A549 treated with Mapracorat at 1 μM for 4 hours (cell line): ENCODE measurements around the gene FER. TPM values are rescaled to one million over a fixed set of nuclear protein-coding genes. Genes with fewer than 3 reads are reported as not detected.

Experiments used
- total RNA-seq: library from RNA; stranded (reverse); fragments of 200-300 nt; extraction: Qiagen RNA extraction; gene quantifications from 5 replicates; pipeline ENCODE4 v1.2.3, GENCODE V29; 2022

The FER gene
- 4.2 to 6.7 TPM (median 5.0 TPM) in 5 replicates for total RNA-seq

GRCh38 chr5:108747774-108748400 lies at the start of gene FER:
Gene FER (plus strand): TSS chr5:108747897. CDS start chr5:108798183, 50,286 bp downstream.

